ENCODE results near the gene MAPK11. TPM values are rescaled to one million over a fixed set of nuclear protein-coding genes. Genes with fewer than 3 reads are reported as not detected.

The MAPK11 gene
- total and polyA plus RNA-seq, 9 of the 15 experiments (the other 6 are each of a cell fraction or from before 2014, with no cell fraction given), result 0.06 to 14.6 (median 5.3) TPM

GRCh38 chr22:50271519-50271970, 1.4 kb upstream of the MAPK11 start:
- ChIA-PET POLR2A (interaction anchor here (0.6 kb wide), 2 partner anchors 55 to 86 kb away, joined by 3 read pairs; partner anchors contain the start of gene DENND6B), CTCF (ENCODE audit: low intra/inter-chr PET ratio) (no interaction called here)
- FAIRE-seq, result peak; percentile 35
- ATAC-seq, result peak; percentile 82
- no peaks in the 10 kb centered on the region for H3K9me1 ChIP-seq (ENCODE audit: control insufficient read depth, insufficient read depth, low read length)
- in situ Hi-C loops (cut with MboI), result loop anchor here (5.0 kb wide), 1 partner anchor 56 kb away; the partner anchor contains the start of gene DENND6B
- no TSS peak for BruUV-seq (replicated peaks)
- H3K36me3 ChIP-seq (ENCODE audit: control insufficient read depth, insufficient read depth, low read length), result peaks cover 9% of the 10 kb centered on the region; the same call in 1 of the 3 replicates
- H3K27me3 ChIP-seq (ENCODE audit: control insufficient read depth in 2 of 2, insufficient read depth in 2 of 2, low read length in 2 of 2), result no peaks in the 10 kb centered on the region
- peak overlapping the region; percentile 49; the same call in 1 of the 2 replicates for H3K4me2 ChIP-seq (ENCODE audit: insufficient read depth, low read length)
- peak overlapping the region; percentile 31 for H3K4me3 ChIP-seq
- peak; percentile 80 to 84 (median 83) for DNase-seq (ENCODE audit: extremely low read depth in 1 of 4, low spot score in 3 of 4)
- intact Hi-C loops (cut with micrococcal nuclease), result loop anchor here (5.0 kb wide), 1 partner anchor 56 kb away; the partner anchor contains the start of gene DENND6B
- no peak overlapping the region for H3K27ac ChIP-seq (ENCODE audit: extremely low read depth, low read depth, low read length)
- H3K79me2 ChIP-seq (ENCODE audit: control insufficient read depth, insufficient read depth, low read length), result no peaks in the 10 kb centered on the region; the same call in 2 of the 3 replicates
- H3K9ac ChIP-seq (ENCODE audit: insufficient read depth in 1 of 2, low read depth in 2 of 2, low read length in 2 of 2), result peak overlapping the region in 1 of 2 experiments; percentile 68; a peak in 2 of 4 replicates
- peaks cover 7 to 77% of the 10 kb centered on the region in 2 experiments; a peak in 4 of 5 replicates for H3K4me1 ChIP-seq (replicated peaks in 1 of 2; ENCODE audit: control insufficient read depth in 2 of 2, insufficient read depth in 2 of 2, low read length in 2 of 2)
- no peak overlapping the region for H2AFZ ChIP-seq (ENCODE audit: low read depth, low read length)
- no peaks in the 10 kb centered on the region for H4K20me1 ChIP-seq (replicated peaks; ENCODE audit: control insufficient read depth, insufficient read depth, low read length)
- H3K9me3 ChIP-seq (replicated peaks; ENCODE audit: control insufficient read depth, insufficient read depth, low read depth, low read length), result no peaks in the 10 kb centered on the region
- 0% methylated on average over 13 of the region's 45 CpGs for WGBS (ENCODE audit: insufficient coverage, low coverage, missing lambda C conversion rate)
- TF ChIP-seq MECOM (CRISPR knock-in tag; IDR thresholded peaks at IDR 0.05), result no peak
- TF ChIP-seq NKRF (IDR thresholded peaks at IDR 0.05; ENCODE audit: borderline replicate concordance), result no peak
- no peak for TF ChIP-seq FOXM1 (IDR thresholded peaks at IDR 0.05; ENCODE audit: low read depth)
- TF ChIP-seq FOXM1 (CRISPR knock-in tag; IDR thresholded peaks at IDR 0.05; ENCODE audit: low read depth), result no peak
- no peak for TF ChIP-seq RNF2 (IDR thresholded peaks at IDR 0.05)
- TF ChIP-seq SFPQ (IDR thresholded peaks at IDR 0.05; ENCODE audit: low read depth, low read length), result no peak
- peak in 1 of 3 experiments; percentile 26 for TF ChIP-seq YY1 (IDR thresholded peaks at IDR 0.05; ENCODE audit: borderline replicate concordance in 1 of 3, control insufficient read depth in 1 of 3, extremely low read depth in 1 of 3, insufficient read depth in 3 of 3, insufficient read length in 1 of 3, insufficient replicate concordance in 2 of 3, low read depth in 1 of 3, low read length in 2 of 3)
- no peak for TF ChIP-seq CREB1 (IDR thresholded peaks at IDR 0.05)
- no peak for TF ChIP-seq CREB1 (CRISPR knock-in tag; IDR thresholded peaks at IDR 0.05)
- no peak for TF ChIP-seq FOXK2 (conservative IDR thresholded peaks at IDR 0.05 in 1 of 2, IDR thresholded peaks at IDR 0.05 in 1 of 2; ENCODE audit: low read depth in 2 of 2)
- no peak for TF ChIP-seq CHAMP1 (IDR thresholded peaks at IDR 0.05)
- TF ChIP-seq SNRNP70 (optimal IDR thresholded peaks at IDR 0.05; ENCODE audit: low read depth, low read length), result no peak

Measured in K562 (cell line).